ENCODE data around the gene MSI2. TPM values are rescaled to one million over a fixed set of nuclear protein-coding genes. Genes with fewer than 3 reads are reported as not detected.

MSI2 gene
- total and polyA plus RNA-seq, 2 experiments from 2014 or later = 4.3 to 17.9 TPM

- H3K4me3 ChIP-seq = no peak overlapping the region
- in situ Hi-C loops (cut with MboI) = no loop called here
- TF ChIP-seq EZH2 (IDR thresholded peaks at IDR 0.05; ENCODE audit: insufficient read depth, poor library complexity, severe bottlenecking) = no peak
- H3K4me2 ChIP-seq (ENCODE audit: unreplicated experiment) = no peak overlapping the region
- H3K4me1 ChIP-seq (ENCODE audit: insufficient read depth) = peaks cover 4% of the 10 kb centered on the region
- no peaks in the 10 kb centered on the region for H4K20me1 ChIP-seq (ENCODE audit: insufficient read depth)
- no peaks in the 10 kb centered on the region for H3K27me3 ChIP-seq (replicated peaks; ENCODE audit: insufficient read depth)
- H3F3A ChIP-seq (ENCODE audit: insufficient read depth) = no peaks in the 10 kb centered on the region
- H3K27ac ChIP-seq = no peak overlapping the region
- 53 to 58% methylated on average over 11 to 13 of the region's 13 CpGs for WGBS, 2 experiments (ENCODE audit: low coverage in 1 of 2, low lambda C conversion rate in 2 of 2, missing lambda C conversion rate in 2 of 2)
- no peak for DNase-seq
- no peaks in the 10 kb centered on the region for H3K9me2 ChIP-seq (ENCODE audit: insufficient read depth)
- H2AFZ ChIP-seq = no peak overlapping the region
- no peaks in the 10 kb centered on the region for H3K36me3 ChIP-seq (ENCODE audit: low read depth)
- H3K79me2 ChIP-seq (ENCODE audit: insufficient read depth) = no peaks in the 10 kb centered on the region
- H3K9me3 ChIP-seq (ENCODE audit: low read depth) = no peaks in the 10 kb centered on the region
- H3K9ac ChIP-seq = no peak overlapping the region
These were observed 123.0 kb downstream of the MSI2 start for GRCh38 chr17:57379237-57379894.

GRCh38 chr17:57379895-57380434 lies 123.6 kb downstream of the MSI2 start:
- Histone ChIP-seq H3K4me2 (ENCODE audit: unreplicated experiment) (no peak overlapping the region), H3K9ac (no peak overlapping the region), H3K79me2 (ENCODE audit: insufficient read depth) (no peaks in the 10 kb centered on the region)

GRCh38 chr17:57381498-57381897 lies 125.2 kb downstream of the MSI2 start:
- Histone ChIP-seq H3K4me1 (ENCODE audit: insufficient read depth) (peaks cover 4% of the 10 kb centered on the region), H3K9me3 (ENCODE audit: low read depth) (no peaks in the 10 kb centered on the region), H4K20me1 (ENCODE audit: insufficient read depth) (no peaks in the 10 kb centered on the region), H3K27ac (no peak overlapping the region), H3K4me2 (ENCODE audit: unreplicated experiment) (no peak overlapping the region), H3K79me2 (ENCODE audit: insufficient read depth) (no peaks in the 10 kb centered on the region), H3K9me2 (ENCODE audit: insufficient read depth) (no peaks in the 10 kb centered on the region), H3K27me3 (replicated peaks; ENCODE audit: insufficient read depth) (no peaks in the 10 kb centered on the region), H3K4me3 (no peak overlapping the region), H3K36me3 (ENCODE audit: low read depth) (no peaks in the 10 kb centered on the region), H3K9ac (no peak overlapping the region), H2AFZ (no peak overlapping the region), H3F3A (ENCODE audit: insufficient read depth) (no peaks in the 10 kb centered on the region)
- in situ Hi-C loops (cut with MboI) = no loop called here
- WGBS, 2 experiments (ENCODE audit: low coverage in 1 of 2, low lambda C conversion rate in 2 of 2, missing lambda C conversion rate in 2 of 2) = 82 to 90% methylated on average over 4 of the region's 4 CpGs
- no peak for DNase-seq
- TF ChIP-seq EZH2 (IDR thresholded peaks at IDR 0.05; ENCODE audit: insufficient read depth, poor library complexity, severe bottlenecking) (no peak), EZH2phosphoT487 (IDR thresholded peaks at IDR 0.05; ENCODE audit: insufficient read depth, low read depth) (no peak)

More at GRCh38 chr17:57379895-57380434, 123.6 kb downstream of the MSI2 start:
- Histone ChIP-seq H3K9me3 (ENCODE audit: low read depth) (no peaks in the 10 kb centered on the region), H3K36me3 (ENCODE audit: low read depth) (no peaks in the 10 kb centered on the region), H3K9me2 (ENCODE audit: insufficient read depth) (no peaks in the 10 kb centered on the region), H3K4me1 (ENCODE audit: insufficient read depth) (peaks cover 4% of the 10 kb centered on the region), H3K27me3 (replicated peaks; ENCODE audit: insufficient read depth) (no peaks in the 10 kb centered on the region), H3K27ac (no peak overlapping the region), H2AFZ (no peak overlapping the region), H3F3A (ENCODE audit: insufficient read depth) (no peaks in the 10 kb centered on the region), H3K4me3 (no peak overlapping the region), H4K20me1 (ENCODE audit: insufficient read depth) (no peaks in the 10 kb centered on the region)
- in situ Hi-C loops (cut with MboI) = no loop called here
- TF ChIP-seq EZH2phosphoT487 (IDR thresholded peaks at IDR 0.05; ENCODE audit: insufficient read depth, low read depth) (no peak), EZH2 (IDR thresholded peaks at IDR 0.05; ENCODE audit: insufficient read depth, poor library complexity, severe bottlenecking) (no peak)
- DNase-seq = no peak
- WGBS, 2 experiments (ENCODE audit: low coverage in 1 of 2, low lambda C conversion rate in 2 of 2, missing lambda C conversion rate in 2 of 2) = 86 to 89% methylated on average over 12 of the region's 12 CpGs

GRCh38 chr17:57384219-57384618 lies 127.9 kb downstream of the MSI2 start:
- Histone ChIP-seq H3K27ac (no peak overlapping the region), H2AFZ (no peak overlapping the region), H3K9me2 (ENCODE audit: insufficient read depth) (no peaks in the 10 kb centered on the region), H3K27me3 (replicated peaks; ENCODE audit: insufficient read depth) (no peaks in the 10 kb centered on the region), H3K4me1 (ENCODE audit: insufficient read depth) (peaks cover 4% of the 10 kb centered on the region), H3K9ac (no peak overlapping the region), H3K79me2 (ENCODE audit: insufficient read depth) (no peaks in the 10 kb centered on the region), H3K9me3 (ENCODE audit: low read depth) (no peaks in the 10 kb centered on the region), H3K4me3 (no peak overlapping the region), H3K4me2 (ENCODE audit: unreplicated experiment) (no peak overlapping the region), H3K36me3 (ENCODE audit: low read depth) (no peaks in the 10 kb centered on the region), H3F3A (ENCODE audit: insufficient read depth) (no peaks in the 10 kb centered on the region), H4K20me1 (ENCODE audit: insufficient read depth) (no peaks in the 10 kb centered on the region)
- no peak for DNase-seq
- TF ChIP-seq EZH2 (IDR thresholded peaks at IDR 0.05; ENCODE audit: insufficient read depth, poor library complexity, severe bottlenecking) (no peak), EZH2phosphoT487 (IDR thresholded peaks at IDR 0.05; ENCODE audit: insufficient read depth, low read depth) (no peak)
- WGBS, 2 experiments (ENCODE audit: low coverage in 1 of 2, low lambda C conversion rate in 2 of 2, missing lambda C conversion rate in 2 of 2) = 73 to 100% methylated on average over 1 of the region's 1 CpG
- in situ Hi-C loops (cut with MboI) = no loop called here

All from GM23248 (cell line).